ENCODE results near the gene CYS1.

The CYS1 gene

GRCh38 chr2:10057231-10058107 lies 22.7 kb downstream of the CYS1 start:
- FAIRE-seq (no peak), DNase-seq (ENCODE audit: insufficient read length, low spot score) (no peak)
- no peak for TF ChIP-seq CTCF (IDR thresholded peaks at IDR 0.05; ENCODE audit: insufficient read depth, missing control alignments)

GRCh38 chr2:10056439-10056838 lies 23.8 kb downstream of the CYS1 start:
- DNase-seq (ENCODE audit: insufficient read length, low spot score): no peak
- no peak for FAIRE-seq
- TF ChIP-seq CTCF (IDR thresholded peaks at IDR 0.05; ENCODE audit: insufficient read depth, missing control alignments): no peak

GRCh38 chr2:10054976-10055375 lies 25.2 kb downstream of the CYS1 start:
- FAIRE-seq: no peak
- DNase-seq (ENCODE audit: insufficient read length, low spot score): no peak
- no peak for TF ChIP-seq CTCF (IDR thresholded peaks at IDR 0.05; ENCODE audit: insufficient read depth, missing control alignments)

GRCh38 chr2:10054424-10054823 lies 25.8 kb downstream of the CYS1 start:
- no peak for DNase-seq (ENCODE audit: insufficient read length, low spot score)
- TF ChIP-seq CTCF (IDR thresholded peaks at IDR 0.05; ENCODE audit: insufficient read depth, missing control alignments): no peak
- FAIRE-seq: no peak

- DNase-seq (ENCODE audit: insufficient read length, low spot score) (no peak), FAIRE-seq (no peak)
- TF ChIP-seq CTCF (IDR thresholded peaks at IDR 0.05; ENCODE audit: insufficient read depth, missing control alignments): no peak
Observed at GRCh38 chr2:10053351-10053750, 26.9 kb downstream of the CYS1 start.

GRCh38 chr2:10052216-10052615 lies 28.0 kb downstream of the CYS1 start:
- DNase-seq (ENCODE audit: insufficient read length, low spot score) (no peak), FAIRE-seq (no peak)
- TF ChIP-seq CTCF (IDR thresholded peaks at IDR 0.05; ENCODE audit: insufficient read depth, missing control alignments): no peak

GRCh38 chr2:10048501-10049171 lies 31.6 kb downstream of the CYS1 start:
- no peak for FAIRE-seq
- peak; percentile 72 for DNase-seq (ENCODE audit: insufficient read length, low spot score)
- TF ChIP-seq CTCF (IDR thresholded peaks at IDR 0.05; ENCODE audit: insufficient read depth, missing control alignments): peak; percentile 65

Measured in D721Med (cell line).